Mesenchymal stem cell (in vitro differentiated cells and primary cell): ENCODE measurements around the gene ORM1.
A peak's percentile ranks its signal among the peaks of the same experiment; 100 is the strongest.

Source experiments
- DNase-seq: peaks from one replicate; pipeline ENCODE4 v3.0.0-alpha.2; 2013
- H2AFZ ChIP-seq: one replicate; pipeline ENCODE4 v1.6.1; 2013; ENCODE audit warnings: low read depth, mild to moderate bottlenecking, control low read depth, inconsistent platforms, low read length, moderate library complexity
- H2AK5ac ChIP-seq: 2 replicates; pipeline ENCODE4 v1.6.1; 2013; ENCODE audit warnings: low read length, moderate library complexity, mild to moderate bottlenecking, inconsistent platforms; ENCODE audit not compliant: severe bottlenecking
- H2BK120ac ChIP-seq: one replicate; pipeline ENCODE4 v1.6.1; 2013; ENCODE audit warnings: low read depth, mild to moderate bottlenecking, inconsistent platforms, low read length, moderate library complexity
- H2BK12ac ChIP-seq, 2 experiments: one replicate each; pipeline ENCODE4 v1.6.1; 2013; ENCODE audit warnings: inconsistent platforms in 2 of 2, low read length in 2 of 2, mild to moderate bottlenecking in 2 of 2, moderate library complexity in 2 of 2, control low read depth in 1 of 2
- H2BK15ac ChIP-seq: one replicate; pipeline ENCODE4 v1.6.1; 2013; ENCODE audit warnings: mild to moderate bottlenecking, low read depth, inconsistent platforms; ENCODE audit not compliant: poor library complexity, severe bottlenecking
- H2BK5ac ChIP-seq: 2 replicates; pipeline ENCODE4 v1.6.1; 2013; ENCODE audit warnings: low read depth, mild to moderate bottlenecking, low read length, control low read depth, inconsistent platforms; ENCODE audit not compliant: poor library complexity, severe bottlenecking
- H3K14ac ChIP-seq, 2 experiments: one replicate each; pipeline ENCODE4 v1.6.1; 2013; ENCODE audit warnings: inconsistent platforms in 2 of 2, low read length in 2 of 2, control low read depth in 1 of 2, mild to moderate bottlenecking in 1 of 2, moderate library complexity in 1 of 2
- H3K18ac ChIP-seq, 2 experiments: one replicate each; pipeline ENCODE4 v1.6.1; 2013; ENCODE audit warnings: inconsistent platforms in 2 of 2, low read length in 2 of 2, control low read depth in 1 of 2, low read depth in 1 of 2, mild to moderate bottlenecking in 1 of 2
- H3K23ac ChIP-seq, 2 experiments: one replicate each; pipeline ENCODE4 v1.6.1; 2013; ENCODE audit warnings: inconsistent platforms in 2 of 2, low read length in 2 of 2, mild to moderate bottlenecking in 2 of 2, moderate library complexity in 2 of 2, control low read depth in 1 of 2
- H3K27ac ChIP-seq: 2 replicates; pipeline ENCODE4 v1.5.1; 2013; ENCODE audit warnings: mild to moderate bottlenecking, moderate library complexity, low read length, control low read depth, inconsistent platforms; ENCODE audit not compliant: poor library complexity, severe bottlenecking
- H3K27me3 ChIP-seq, 2 experiments: 2 replicates each; pipeline versions ENCODE4 v1.6.1 to v1.7.0; 2013; ENCODE audit warnings: low read length in 2 of 2, mild to moderate bottlenecking in 2 of 2, moderate library complexity in 2 of 2, control low read depth in 1 of 2, inconsistent platforms in 1 of 2; ENCODE audit not compliant: control insufficient read depth in 1 of 2, insufficient read depth in 1 of 2
- H3K36me3 ChIP-seq, 2 experiments: 2 replicates each; pipeline versions ENCODE4 v1.6.1 to v1.7.0; 2013; ENCODE audit warnings: low read length in 2 of 2, control low read depth in 1 of 2, inconsistent platforms in 1 of 2, low read depth in 1 of 2, mild to moderate bottlenecking in 1 of 2; ENCODE audit not compliant: insufficient read depth in 2 of 2, control insufficient read depth in 1 of 2
- H3K4ac ChIP-seq, 2 experiments: one replicate each; pipeline ENCODE4 v1.6.1; 2013; ENCODE audit warnings: inconsistent platforms in 2 of 2, low read length in 2 of 2, mild to moderate bottlenecking in 2 of 2, moderate library complexity in 2 of 2, control low read depth in 1 of 2, low read depth in 1 of 2
- H3K4me1 ChIP-seq: 2 replicates; pipeline ENCODE4 v1.6.1; 2013; ENCODE audit warnings: low read depth, low read length, control low read depth; ENCODE audit not compliant: control insufficient read depth, insufficient read depth
- H3K4me2 ChIP-seq: 2 replicates; pipeline ENCODE4 v1.6.1; 2013; ENCODE audit warnings: low read length, mild to moderate bottlenecking, inconsistent platforms; ENCODE audit not compliant: poor library complexity, severe bottlenecking
- H3K4me3 ChIP-seq, 2 experiments: 2 replicates each; pipeline versions ENCODE4 v1.5.1 to v1.7.0; 2013; ENCODE audit warnings: low read length in 2 of 2, mild to moderate bottlenecking in 2 of 2, control low read depth in 1 of 2, low read depth in 1 of 2; ENCODE audit not compliant: insufficient read depth in 1 of 2
- H3K79me1 ChIP-seq: replicated peaks from 2 replicates; pipeline ENCODE4 v1.6.1; 2013; ENCODE audit warnings: mild to moderate bottlenecking, control low read depth, low read length, inconsistent platforms; ENCODE audit not compliant: poor library complexity, severe bottlenecking
- H3K9ac ChIP-seq: 2 replicates; pipeline ENCODE4 v1.7.0; 2013; ENCODE audit warnings: mild to moderate bottlenecking, low read length, moderate library complexity
- H3K9me3 ChIP-seq: 2 replicates; pipeline ENCODE4 v1.7.0; 2013; ENCODE audit warnings: mild to moderate bottlenecking, low read length; ENCODE audit not compliant: control insufficient read depth
- H4K8ac ChIP-seq: one replicate; pipeline ENCODE4 v1.6.1; 2013; ENCODE audit warnings: inconsistent platforms, mild to moderate bottlenecking, low read length, moderate library complexity
- H4K91ac ChIP-seq: one replicate; pipeline ENCODE4 v1.6.1; 2013; ENCODE audit warnings: mild to moderate bottlenecking, low read length, inconsistent platforms
- WGBS: methylation state at CpG from one replicate; pipeline ENCODE4 v1.1.7; 2013; ENCODE audit warnings: mixed read lengths; 5-methylcytosine and 5-hydroxymethylcytosine counted together

ORM1 gene

GRCh38 chr9:114371973-114372917 lies 49.3 kb downstream of the ORM1 start:
- H2AFZ ChIP-seq: no peak overlapping the region
- H2BK15ac ChIP-seq: no peak overlapping the region
- H3K9me3 ChIP-seq: no peaks in the 10 kb centered on the region
- no peak overlapping the region for H3K18ac ChIP-seq
- peaks cover 38% of the 10 kb centered on the region for H3K79me1 ChIP-seq
- WGBS: 78% methylated on average over 13 of the region's 14 CpGs
- no peak overlapping the region for H3K14ac ChIP-seq
- no peak overlapping the region for H2BK12ac ChIP-seq
- no peak overlapping the region for H3K23ac ChIP-seq
- H4K91ac ChIP-seq: no peak overlapping the region
- H4K8ac ChIP-seq: no peak overlapping the region
- no peak overlapping the region for H2BK120ac ChIP-seq
- no peak overlapping the region for H2BK5ac ChIP-seq
- H3K9ac ChIP-seq: no peak overlapping the region
- no peaks in the 10 kb centered on the region for H3K27me3 ChIP-seq
- no peak overlapping the region for H3K4me3 ChIP-seq
- no peak overlapping the region for H3K27ac ChIP-seq
- peak; percentile 33 for DNase-seq
- H3K36me3 ChIP-seq: peaks cover 64 to 75% of the 10 kb centered on the region in 2 experiments
- peaks cover 23% of the 10 kb centered on the region for H3K4me1 ChIP-seq
- H2AK5ac ChIP-seq: no peak overlapping the region
- no peak overlapping the region for H3K4ac ChIP-seq
- no peak overlapping the region for H3K4me2 ChIP-seq

DNA sequence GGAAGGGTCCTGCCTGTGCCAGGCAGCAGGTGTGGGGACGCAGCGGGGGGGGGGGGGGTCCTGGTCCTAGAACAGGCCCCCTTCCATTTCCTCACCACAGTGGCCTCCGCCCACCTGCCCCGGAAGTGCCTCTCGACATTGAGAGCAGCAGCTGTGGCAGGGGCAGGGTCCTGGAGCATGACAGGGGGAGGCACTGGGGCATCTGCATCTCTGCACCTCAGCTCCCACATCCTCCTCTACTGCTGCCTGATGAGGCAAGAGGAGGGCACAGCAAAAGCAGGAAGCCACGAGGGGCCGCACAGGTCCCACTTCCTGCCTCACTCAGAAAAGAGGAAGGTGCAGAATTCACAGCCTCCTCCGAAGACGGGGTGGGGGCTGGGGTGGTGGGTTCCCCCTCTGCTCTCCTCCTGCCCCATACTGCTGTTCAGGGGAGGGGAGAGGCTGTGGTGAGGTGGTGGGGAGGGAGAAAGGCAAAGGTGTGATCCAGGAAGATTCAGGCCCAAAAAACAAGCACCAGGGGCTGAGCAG lies 50.1 kb downstream of the ORM1 start:
- Histone ChIP-seq H3K4me3 (no peak overlapping the region), H3K27me3 (no peaks in the 10 kb centered on the region), H3K27ac (no peak overlapping the region), H3K36me3 (peaks cover 61 to 74% of the 10 kb centered on the region in 2 experiments), H2BK120ac (no peak overlapping the region), H3K9me3 (no peaks in the 10 kb centered on the region), H3K14ac (no peak overlapping the region), H3K4me1 (peaks cover 20% of the 10 kb centered on the region), H3K79me1 (peaks cover 38% of the 10 kb centered on the region), H3K18ac (peak overlapping the region in 1 of 2 experiments; percentile 79), H2BK5ac (no peak overlapping the region), H3K4ac (no peak overlapping the region), H2AFZ (no peak overlapping the region), H3K23ac (no peak overlapping the region), H4K91ac (no peak overlapping the region), H2BK15ac (no peak overlapping the region), H3K4me2 (no peak overlapping the region), H2BK12ac (no peak overlapping the region), H3K9ac (no peak overlapping the region), H4K8ac (no peak overlapping the region), H2AK5ac (peak overlapping the region; percentile 34)
- no peak for DNase-seq
- WGBS: 76% methylated on average over 3 of the region's 9 CpGs

DNA sequence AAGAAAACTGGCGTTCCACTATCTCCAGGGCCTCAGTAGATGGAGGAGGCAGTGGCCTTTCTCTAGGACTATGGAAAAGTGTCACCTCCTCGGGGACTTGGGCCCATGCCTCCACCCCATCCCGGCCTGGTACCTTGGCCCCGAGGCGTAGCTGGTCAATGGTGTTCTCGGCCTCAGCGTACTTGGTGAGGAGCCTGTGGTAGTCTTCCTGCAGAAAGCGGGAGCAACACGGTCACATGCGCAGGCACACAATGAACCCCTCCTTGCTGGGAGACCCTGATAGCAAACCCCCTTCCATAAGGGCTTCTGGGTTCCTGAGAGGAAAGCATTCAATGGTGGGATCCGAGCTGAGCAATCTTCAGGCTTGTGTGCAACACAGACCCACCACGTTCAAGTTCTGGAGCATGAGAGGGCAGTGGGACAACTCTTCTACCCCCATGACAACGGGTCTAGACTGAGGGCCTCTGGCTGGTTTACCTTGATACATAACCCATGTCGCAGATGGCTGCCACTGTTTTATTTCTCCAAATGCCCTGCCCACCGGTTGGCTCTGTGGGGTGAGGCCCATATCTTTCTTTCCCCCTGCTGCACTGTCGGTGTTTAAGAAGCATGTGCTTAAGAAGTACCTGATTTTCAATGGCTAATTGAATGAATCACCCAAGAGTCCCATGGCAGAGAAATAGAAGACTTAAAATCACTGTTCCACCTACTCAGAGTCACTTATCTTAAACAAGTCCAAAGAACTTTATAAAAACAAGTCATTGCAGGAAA lies 51.2 kb downstream of the ORM1 start:
- Histone ChIP-seq H3K27me3 (no peaks in the 10 kb centered on the region), H2AK5ac (no peak overlapping the region), H3K4me2 (no peak overlapping the region), H3K27ac (no peak overlapping the region), H4K91ac (no peak overlapping the region), H2BK120ac (no peak overlapping the region), H2BK12ac (no peak overlapping the region), H3K4me1 (peaks cover 20% of the 10 kb centered on the region), H3K18ac (no peak overlapping the region), H3K79me1 (peaks cover 41% of the 10 kb centered on the region), H2AFZ (no peak overlapping the region), H3K14ac (no peak overlapping the region), H2BK5ac (no peak overlapping the region), H2BK15ac (no peak overlapping the region), H3K23ac (no peak overlapping the region), H3K9me3 (no peaks in the 10 kb centered on the region), H3K4ac (no peak overlapping the region), H3K4me3 (no peak overlapping the region), H3K36me3 (peaks cover 66 to 76% of the 10 kb centered on the region in 2 experiments), H3K9ac (no peak overlapping the region), H4K8ac (no peak overlapping the region)
- no peak for DNase-seq
- 97% methylated on average over 16 of the region's 16 CpGs for WGBS

DNA sequence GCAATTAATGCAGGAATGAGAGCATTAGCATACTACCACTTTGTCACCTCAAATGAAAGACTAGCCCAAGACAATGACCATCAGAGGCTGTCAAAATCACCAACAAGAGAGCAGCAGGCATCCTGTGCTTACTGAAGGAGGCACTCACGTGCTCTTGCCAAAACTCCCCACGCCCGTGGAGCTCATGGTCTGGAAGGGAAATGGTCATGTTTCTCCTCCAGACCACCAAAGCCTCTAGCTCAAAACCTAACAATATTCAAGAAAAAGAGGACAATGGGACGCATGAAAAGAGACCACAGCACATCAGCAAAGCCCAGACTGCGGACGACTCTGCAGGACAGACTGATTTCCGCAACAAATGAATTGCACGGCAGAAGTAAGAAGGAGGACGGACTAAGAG lies 52.0 kb downstream of the ORM1 start:
- Histone ChIP-seq H3K4me1 (peaks cover 20% of the 10 kb centered on the region), H3K23ac (no peak overlapping the region), H2BK12ac (no peak overlapping the region), H3K4ac (no peak overlapping the region), H3K36me3 (peaks cover 67 to 76% of the 10 kb centered on the region in 2 experiments), H4K8ac (no peak overlapping the region), H3K14ac (no peak overlapping the region), H3K27me3 (no peaks in the 10 kb centered on the region), H2BK15ac (no peak overlapping the region), H2BK5ac (no peak overlapping the region), H3K9ac (no peak overlapping the region), H2AK5ac (no peak overlapping the region), H3K27ac (no peak overlapping the region), H3K4me3 (no peak overlapping the region), H2AFZ (no peak overlapping the region), H4K91ac (no peak overlapping the region), H3K9me3 (no peaks in the 10 kb centered on the region), H2BK120ac (no peak overlapping the region), H3K4me2 (no peak overlapping the region), H3K18ac (no peak overlapping the region), H3K79me1 (peaks cover 35% of the 10 kb centered on the region)
- DNase-seq: no peak
- 87% methylated on average over 9 of the region's 9 CpGs for WGBS
